DMS53 treated with DMSO at 0.1 percent for 48 hours (cell line): Measurements from ENCODE around the gene HERPUD2.
"Not testable (repeated sequence)": the region's sequence is repeated elsewhere in the genome, so short reads cannot be mapped to it uniquely, and the experiment has no call there.

Experiments
- DNase-seq: peaks from one replicate; lab custom pipeline; 2025; ENCODE audit not compliant: unreplicated experiment; lab: John Stamatoyannopoulos, UW

HERPUD2 gene

DNA sequence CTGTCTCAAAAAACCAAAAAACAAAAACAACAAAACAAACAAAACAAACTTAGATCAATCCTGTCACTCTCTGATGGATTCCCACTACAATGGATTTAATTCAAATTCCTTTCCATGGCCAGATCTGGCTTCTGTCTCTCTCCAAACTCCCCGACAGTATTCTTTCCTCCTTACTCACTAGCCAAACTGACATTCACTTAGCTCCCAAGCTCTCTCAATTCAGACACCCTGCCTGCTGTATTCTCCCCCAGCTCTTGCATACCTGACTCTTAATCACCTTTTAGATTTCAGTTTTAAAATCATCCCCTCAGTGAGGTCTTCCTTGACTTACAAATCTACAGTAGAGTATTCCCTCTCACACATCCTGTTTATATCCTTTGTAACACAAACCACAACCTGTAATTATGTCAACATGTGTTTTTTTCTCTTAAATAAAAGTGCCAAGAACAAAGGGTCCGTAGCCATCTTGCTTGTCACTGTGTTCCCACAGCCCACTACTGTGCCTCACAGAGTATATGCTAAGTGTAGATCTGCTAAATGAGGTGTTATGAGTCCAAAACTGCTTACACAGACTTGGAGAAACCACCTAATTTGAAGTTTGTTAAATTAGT is 14.4 kb downstream of the HERPUD2 start:
- no peak for DNase-seq

DNA sequence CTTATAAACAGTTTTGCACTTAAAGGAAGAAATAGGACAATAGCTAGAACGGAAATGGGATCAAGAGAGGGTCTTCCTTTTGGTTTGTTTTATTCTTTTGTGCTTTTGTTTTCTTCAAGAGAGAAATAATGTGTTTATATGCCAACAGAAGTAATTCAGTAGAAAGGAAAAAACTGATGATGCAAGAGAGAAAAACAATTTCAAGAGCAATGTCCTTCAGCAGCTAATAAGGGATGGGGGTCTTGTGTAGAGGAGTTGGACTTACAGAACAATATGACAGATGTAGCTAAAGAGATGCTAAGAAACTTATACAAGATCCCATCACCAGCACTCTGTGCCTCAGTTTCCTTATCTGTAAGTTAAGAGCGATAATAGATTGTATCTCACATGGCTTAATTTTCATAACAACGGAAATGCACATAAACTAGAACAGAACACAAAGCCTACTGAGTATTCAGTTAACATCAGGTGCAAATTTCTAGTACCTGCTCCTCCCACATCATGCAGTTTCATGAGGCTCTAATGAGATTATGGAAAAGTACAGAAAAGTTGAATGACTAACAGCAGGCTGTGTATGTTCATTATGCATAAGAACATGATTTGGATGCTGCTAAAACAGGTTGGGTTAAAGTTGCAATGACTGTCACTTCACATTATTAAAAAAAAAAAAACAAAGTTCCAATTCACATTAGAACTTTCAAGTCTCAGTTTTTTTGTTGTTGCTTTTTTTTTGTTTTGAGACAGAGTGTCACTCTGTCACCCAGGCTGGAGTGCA is 17.2 kb downstream of the HERPUD2 start:
- no peak for DNase-seq

DNA sequence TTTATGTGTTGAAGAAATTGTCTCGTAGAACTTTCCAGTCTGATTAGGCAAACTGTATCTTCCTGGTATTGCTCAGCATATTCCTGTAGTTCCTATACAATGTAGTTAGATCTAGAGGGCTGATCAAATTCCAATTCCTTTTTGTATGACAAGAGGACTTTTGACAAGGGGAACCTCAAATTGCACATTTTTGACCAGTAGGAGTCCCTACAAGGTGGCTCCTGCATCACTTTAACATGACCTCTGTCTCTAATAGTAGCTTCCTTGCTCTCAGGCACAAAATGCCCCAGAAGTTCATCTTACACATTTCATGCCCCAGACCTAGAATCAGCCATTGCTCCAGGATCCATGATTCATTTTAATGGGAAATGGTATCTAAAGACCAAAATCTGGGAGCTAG is 18.7 kb downstream of the HERPUD2 start:
- no peak for DNase-seq

DNA sequence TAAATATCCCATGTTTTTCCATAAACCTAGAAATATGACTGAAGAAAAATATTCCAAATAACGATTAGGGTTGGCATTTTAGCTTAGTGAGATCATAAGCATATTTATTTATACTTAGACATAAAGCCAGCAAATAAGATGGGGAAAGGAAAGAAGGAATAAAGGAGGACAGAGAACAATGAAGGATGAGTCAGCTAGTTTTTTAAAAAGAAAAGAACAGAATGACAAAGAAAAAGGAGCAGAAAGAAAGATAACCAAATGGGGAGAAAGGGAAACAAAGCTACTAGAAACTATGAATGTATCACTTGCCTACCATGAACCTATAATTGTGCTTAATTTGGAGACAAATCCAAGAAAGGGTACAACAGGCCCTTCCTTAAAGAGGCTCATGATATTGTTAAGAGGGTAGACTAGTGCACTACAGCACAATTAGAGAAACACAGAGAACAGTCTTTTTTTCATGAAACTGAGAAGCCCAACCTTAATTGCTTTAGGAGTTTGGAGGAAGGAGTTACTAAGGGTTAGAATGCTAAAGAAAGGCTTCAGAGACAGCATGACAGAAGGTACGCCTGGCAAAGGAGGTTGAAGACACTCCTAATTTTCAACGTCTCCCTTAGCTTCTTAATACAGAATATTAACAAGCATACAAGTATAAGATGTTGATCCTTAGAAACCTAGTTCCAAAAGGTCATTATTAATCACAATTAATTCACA is 23.9 kb downstream of the HERPUD2 start:
- no peak for DNase-seq

DNA sequence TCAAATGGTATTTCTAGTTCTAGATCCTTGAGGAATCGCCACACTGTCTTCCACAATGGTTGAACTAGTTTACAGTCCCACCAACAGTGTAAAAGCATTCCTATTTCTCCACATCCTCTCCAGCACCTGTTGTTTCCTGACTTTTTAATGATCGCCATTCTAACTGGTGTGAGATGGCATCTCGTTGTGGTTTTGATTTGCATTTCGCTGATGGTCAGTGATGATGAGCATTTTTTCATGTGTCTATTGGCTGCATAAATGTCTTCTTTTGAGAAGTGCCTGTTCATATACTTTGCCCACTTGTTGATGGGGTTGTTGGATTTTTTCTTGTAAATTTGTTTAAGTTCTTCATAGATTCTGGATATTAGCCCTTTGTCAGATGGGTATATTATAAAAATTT is 34.5 kb downstream of the HERPUD2 start:
- DNase-seq = not testable (repeated sequence)

DNA sequence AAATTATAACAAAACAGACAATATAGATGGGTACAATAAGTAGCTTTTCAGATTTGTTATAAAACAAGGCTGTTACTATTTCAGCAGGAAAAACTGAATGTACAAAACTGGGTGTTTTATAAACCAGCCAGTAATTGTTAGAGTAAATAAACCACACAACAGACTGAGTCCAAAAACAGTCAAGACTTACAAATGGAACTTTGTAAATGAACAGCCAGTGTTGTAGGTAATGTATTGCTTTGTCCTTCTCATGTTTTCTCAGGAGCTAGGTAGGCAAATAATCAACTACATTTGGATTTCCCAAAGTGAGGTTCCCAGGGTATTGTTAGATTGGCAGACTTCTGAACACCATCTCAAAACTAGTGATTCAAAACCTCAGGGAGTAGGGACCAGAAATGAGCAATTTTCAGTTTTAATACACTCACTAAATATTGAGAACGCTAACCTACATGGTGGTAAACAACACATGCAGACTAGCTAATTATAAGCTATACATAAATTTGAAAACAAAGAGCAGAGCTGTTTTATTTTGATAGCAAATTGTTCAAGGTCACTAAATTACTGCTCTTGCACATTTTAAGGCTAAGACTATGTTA is 36.2 kb downstream of the HERPUD2 start:
- DNase-seq = no peak

DNA sequence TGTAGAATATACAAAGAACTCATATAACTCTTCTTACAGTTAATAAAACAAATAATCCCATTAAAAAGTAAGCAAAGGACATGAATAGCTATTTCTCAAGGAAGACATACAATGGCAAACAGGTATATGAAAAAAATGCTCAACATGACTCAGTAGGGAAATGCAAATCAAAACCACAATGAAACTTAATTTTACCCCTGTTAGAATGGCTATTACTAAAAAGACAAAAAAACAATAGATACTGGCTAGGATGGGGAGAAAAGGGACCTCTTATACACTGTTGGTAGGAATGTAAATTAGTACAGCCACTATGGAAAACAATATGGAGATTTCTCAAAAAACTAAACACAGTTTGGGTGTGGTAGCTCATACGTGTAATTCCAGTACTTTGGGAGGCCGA is 37.8 kb downstream of the HERPUD2 start:
- DNase-seq = no peak

DNA sequence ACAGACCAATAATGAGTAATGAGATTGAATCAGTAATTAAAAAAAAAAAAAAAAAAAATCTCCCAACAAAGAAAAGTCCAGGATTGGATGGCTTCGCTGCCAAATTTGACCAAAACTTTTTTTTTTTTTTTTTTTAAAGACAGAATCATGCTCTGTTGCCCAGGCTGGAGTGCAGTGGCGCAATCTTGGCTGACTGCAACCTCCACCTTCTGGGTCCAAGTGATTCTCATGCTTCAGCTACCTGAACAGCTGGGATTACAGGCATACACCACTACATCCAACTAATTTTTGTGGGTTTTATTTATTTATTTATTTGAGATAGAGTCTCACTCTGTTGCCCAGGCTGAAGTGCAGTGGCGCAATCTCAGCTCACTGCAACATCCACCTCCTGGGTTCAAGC is 40.4 kb downstream of the HERPUD2 start:
- DNase-seq = not testable (repeated sequence)

DNA sequence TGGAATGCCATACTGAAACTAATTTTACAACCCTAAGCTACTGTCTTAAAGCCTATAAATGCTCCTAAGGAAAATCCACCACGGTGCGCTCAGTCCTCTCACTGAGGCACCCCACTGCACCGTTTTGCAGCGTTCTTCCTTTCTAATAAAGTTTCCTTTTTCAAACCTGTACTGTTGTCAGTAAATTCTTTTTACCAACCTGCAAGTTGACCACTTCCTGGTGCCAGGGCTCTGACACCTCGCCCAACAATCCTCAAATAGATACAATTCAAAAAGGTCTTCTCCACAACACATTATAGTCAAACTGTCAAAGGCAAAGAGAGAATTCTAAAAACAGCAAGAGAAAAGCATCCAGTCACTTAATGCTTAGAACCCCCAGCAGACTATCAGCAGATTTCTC is 42.8 kb downstream of the HERPUD2 start:
- no peak for DNase-seq

DNA sequence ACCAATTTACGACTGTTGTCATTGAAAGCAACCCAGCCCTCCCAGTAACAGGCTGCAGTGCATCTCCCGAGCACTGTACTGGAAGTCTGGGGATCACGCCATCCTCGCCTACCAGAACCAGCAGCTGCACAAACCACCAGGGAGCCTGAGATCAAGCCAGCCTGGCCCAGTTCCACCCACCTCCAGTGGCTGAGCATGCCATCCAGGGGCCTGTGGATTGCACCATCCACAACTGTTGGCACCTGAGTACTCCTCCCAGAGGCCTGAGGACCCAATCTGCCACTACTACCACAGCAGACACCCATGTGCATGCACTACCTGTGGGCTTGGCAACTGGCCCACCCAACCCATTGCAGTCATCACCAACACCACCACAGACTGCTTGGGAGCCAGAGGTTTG is 44.2 kb downstream of the HERPUD2 start:
- DNase-seq = no peak

DNA sequence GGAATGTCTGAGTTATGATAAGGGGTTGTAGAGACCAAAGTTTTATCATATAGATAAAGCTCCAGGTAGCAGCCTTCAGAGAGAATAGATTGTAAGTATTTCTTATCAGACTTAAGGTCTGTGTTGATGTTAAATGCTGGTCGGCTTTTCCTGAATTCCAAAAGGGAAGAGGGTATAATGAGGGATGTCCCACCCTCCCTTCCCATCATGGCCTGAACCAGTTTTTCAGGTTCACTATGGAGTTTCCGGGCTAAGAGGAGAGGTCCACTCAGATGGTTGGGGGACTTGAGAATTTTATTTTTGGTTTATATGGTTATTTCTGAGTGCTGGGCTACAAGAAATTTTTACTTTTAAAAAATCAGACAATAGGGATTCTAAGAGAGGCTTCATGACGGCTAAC is 45.2 kb downstream of the HERPUD2 start:
- DNase-seq = no peak

DNA sequence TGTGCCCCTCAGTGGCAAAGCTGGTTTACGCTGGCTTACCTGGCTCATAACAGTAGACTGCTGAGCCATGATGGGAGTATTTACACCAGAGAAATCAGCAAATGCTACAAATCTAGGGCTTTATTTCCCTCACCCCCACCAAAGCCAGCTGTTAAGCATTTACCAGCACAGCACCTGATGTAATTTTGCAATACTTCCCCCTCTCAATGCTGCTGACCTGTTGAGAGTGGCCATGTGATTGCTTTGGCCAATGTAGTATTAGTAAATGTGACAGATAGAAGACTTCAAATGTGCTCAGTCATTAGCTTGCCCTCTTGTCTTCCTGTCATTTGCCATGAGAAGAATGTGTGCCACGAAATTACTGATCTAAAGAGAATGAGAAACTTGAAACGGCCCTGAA is 46.6 kb downstream of the HERPUD2 start:
- DNase-seq = peak; percentile 30

DNA sequence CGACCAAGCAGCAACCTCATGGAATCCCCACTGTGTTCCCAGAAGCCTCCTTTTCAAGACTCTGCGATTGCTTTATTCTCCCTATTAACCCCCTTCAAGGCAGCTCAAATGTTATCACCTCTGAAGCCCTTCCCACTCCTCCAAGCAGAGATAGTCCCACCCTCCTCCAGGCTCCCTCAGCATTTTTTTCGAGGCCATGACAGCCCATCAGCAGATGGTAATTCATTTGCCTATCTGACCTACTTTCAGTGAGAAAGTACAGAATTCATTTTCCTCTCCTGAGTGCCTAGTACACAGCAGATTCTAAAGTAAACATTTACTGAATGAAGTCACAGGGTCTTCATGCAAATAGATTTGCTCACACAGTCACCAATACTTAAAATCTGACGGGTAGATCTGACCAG is 47.8 kb downstream of the HERPUD2 start:
- DNase-seq = peak; percentile 87

DNA sequence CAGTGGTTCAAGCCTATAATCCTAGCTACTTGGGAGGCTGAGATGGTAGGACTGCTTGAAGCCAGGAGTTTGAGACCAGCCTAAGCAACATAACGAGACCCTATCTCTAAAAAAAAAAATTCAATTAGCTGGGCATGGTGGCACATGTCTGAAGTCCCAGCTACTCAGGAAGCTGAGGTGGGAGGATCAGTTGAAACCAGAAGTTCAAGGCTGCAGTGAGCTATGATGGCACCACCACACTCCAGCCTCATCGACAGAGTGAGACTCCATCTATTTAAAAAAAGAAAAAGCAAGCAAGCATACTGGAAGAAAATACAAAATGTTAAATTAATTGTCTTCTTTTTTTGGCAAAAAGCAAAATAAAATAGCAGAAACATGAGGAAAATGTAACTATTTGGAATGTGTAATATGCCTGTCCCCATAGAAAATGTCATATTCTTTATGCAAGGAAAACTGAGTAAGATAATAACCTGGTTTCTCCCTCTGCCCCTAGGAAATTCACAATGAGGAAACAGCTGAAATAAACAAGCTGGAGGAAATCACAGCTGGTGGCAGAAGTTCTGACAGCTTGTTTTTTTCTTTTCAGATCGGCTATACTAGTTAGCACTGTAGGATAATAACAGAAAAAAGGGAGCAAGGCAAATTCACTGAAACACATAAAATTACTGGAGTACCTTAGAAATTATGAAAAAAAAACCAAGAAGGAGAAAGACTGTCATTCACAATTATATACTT is 48.5 kb downstream of the HERPUD2 start:
- no peak for DNase-seq

DNA sequence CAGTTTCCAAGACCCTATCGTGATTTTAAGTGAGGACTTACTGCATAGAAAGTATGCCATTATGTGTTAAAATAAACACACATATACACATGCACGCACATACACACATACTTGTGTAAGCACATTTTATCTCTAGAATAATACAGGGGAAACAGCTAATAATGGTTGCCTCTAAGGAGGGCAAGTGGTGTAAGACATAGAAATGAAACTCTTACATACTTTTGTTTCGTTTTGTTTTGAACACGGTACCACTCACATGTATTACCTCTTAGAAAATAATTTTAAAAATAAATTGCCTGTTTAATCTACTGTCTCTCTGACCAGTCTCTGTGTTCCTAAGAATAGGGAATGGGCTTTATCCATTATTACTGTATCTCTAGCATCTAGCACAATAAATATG is 49.2 kb downstream of the HERPUD2 start:
- DNase-seq = no peak

DNA sequence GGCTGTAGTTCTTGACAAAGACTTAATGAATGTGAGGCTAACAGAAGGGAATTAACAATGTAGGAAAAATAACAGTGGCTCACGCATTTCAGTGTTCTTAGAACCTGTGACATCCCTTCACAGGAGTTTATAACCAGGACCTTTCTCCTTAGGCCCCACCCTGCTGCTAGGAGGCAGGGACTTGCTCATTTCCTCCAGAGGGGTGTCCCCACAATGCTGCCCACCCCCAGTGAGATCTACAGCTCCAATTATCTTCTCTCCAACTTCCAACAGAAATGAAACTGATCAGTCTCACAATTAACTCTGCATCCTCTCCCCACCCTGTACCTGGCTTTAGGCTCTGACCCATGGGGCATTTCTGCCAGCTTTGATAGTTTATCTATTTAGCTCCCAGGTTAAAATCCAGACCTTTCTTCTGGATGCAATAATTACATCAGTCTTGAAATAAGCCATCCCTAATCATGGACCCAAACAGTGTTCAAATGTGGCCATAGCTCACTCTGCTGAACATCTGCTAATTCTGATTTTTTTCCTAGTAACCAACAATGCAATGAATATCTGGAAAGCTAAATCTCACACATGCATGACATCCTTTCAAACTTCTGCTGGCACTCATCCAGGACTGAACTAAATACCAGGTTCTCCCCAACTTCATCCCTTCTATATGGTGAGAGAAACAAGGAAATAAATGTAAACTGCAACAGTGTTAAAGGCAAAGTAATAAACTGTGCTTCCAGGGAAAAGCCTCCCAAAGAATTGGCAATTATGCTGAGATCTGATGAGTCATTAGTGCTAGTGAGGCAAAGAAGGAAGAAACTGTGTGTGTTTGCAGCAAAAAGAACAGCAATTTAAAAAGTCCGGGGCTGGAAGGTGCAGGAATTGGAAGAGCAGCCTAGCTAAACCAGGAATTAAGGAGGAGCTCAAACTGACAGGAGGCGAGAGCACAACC is 64.6 kb downstream of the HERPUD2 start:
- DNase-seq = no peak

DNA sequence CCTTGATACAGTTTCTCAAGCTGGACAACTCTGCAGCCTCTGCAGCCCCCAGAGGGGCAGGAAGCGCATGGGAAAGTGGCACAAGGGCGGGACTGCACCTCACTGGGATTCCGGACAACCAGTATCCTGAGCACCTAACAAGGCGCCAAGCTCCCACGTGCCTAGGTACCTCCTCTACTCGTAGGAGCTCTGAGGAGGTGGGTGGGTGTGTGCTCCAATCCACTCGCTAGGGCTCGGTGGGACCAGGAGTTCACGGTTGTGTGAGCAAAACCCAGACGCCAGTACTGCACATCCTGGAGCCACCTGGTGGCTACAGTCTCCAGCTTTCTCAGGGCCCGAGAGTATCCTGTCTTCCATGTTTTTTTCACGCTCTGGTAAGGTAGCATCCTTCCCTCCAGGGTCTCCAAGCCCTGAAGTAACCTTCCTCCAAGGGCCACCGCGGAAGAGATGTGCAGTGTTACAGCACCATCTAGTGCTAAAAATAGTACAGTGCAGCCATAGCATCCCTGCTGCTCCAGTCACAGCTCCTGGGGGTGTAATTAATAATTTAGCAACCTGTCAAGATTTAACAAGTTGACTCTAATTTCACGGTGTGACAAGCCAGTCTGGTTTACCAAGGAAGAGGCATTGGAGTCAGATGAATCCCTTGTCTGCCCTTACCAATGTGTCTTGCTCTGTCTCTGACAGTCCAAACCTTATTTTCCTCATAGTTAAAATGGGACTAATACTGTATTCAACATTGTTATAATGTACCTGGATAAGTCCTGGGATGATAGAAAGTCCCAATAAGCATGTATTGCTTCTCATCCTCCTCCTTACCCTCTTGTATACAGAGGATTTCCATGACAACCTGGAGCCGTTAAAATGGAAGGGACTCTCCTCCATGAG is 70.4 kb downstream of the HERPUD2 start:
- DNase-seq = peak; percentile 38

DNA sequence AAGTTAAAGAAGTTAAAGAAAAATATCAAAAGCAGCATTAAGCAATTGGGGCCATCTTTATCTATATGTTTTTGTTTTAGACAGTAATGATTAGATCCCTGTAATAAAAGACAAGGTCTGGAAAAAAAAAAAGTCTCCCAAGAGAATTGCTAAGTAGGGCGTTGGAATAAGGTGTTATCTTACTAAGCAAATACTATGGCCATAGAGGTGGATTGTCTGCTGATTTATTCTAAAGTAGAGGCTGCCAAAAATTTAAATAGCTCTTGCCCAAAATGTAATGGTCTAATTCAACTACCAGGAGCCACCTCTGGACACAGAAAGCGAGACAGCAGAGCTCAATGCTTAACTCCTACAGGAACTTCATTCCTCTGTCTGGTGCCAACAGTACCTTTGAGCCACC is 71.6 kb downstream of the HERPUD2 start:
- DNase-seq = no peak

DNA sequence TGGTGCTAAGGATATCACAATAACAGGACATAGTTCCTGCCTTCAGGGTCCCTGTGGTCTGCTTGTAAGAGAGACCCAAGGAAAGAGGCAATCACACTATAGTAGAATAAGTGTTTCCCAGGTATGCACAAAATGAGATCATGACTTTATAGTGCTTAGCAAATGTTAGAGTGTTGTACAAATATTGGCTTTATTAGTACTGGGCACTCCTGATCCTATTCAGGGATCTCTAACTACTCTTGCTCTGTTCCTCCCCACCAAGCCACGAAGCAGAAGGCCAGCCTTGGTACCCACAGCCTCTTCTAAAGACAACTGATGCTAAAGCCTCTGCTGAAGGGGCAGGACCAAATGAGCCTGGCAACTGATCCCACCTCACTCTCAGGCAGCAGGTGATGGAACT is 75.1 kb downstream of the HERPUD2 start:
- DNase-seq = peak; percentile 14
